ENCODE data around the gene KATNBL1.

GRCh38 chr15:34155859-34156258 lies 54.0 kb downstream of the KATNBL1 start:
- TF ChIP-seq POLR2A (IDR thresholded peaks at IDR 0.05) (no peak), CTCF (IDR thresholded peaks at IDR 0.05) (no peak), POLR2AphosphoS5 (IDR thresholded peaks at IDR 0.05; ENCODE audit: insufficient read depth in 1 of 2, low read depth in 1 of 2) (no peak)

Data from vagina (tissue), 2 donors.